GM12878 (cell line): ENCODE results near the gene ZPBP. TPM values are rescaled to one million over a fixed set of nuclear protein-coding genes. Genes with fewer than 3 reads are reported as not detected.
"Not testable (repeated sequence)": the region's sequence is repeated elsewhere in the genome, so short reads cannot be mapped to it uniquely, and the experiment has no call there.

Experiments
- ATAC-seq: fragments of 200-7000 bp; cut with Tn5 transposase; 3 replicates; pipeline ENCODE4 v1.9.1; 2020; ENCODE audit warnings: mild to moderate bottlenecking, moderate library complexity
- BruUV-seq: library from RNA; stranded (reverse); fragments of 400-500 nt; replicated peaks from 2 replicates; lab custom pipeline; 2021; lab: Mats Ljungman, UMichigan
- CTCF ChIA-PET: fragments of 300-600 bp; sonication (Branson Sonifier 250); formaldehyde crosslinking; extraction: SDS; loops from one replicate; lab custom pipeline; 2021; ENCODE audit warnings: inconsistent platforms; lab: Yijun Ruan, JAX
- POLR2A ChIA-PET: fragments of 350-600 bp; formaldehyde crosslinking; extraction: SDS; loops from one replicate; lab custom pipeline; 2021; ENCODE audit warnings: inconsistent platforms; lab: Charles Lee
- RAD21 ChIA-PET: fragments of 300-600 bp; sonication (Branson Sonifier 250); formaldehyde crosslinking; loops from one replicate; lab custom pipeline; 2023; ENCODE audit warnings: antibody characterized with exemption; ENCODE audit not compliant: unreplicated experiment; lab: Charles Lee
- SMC1A ChIA-PET: fragments of 300-600 bp; sonication (Branson Sonifier 250); formaldehyde crosslinking; loops from one replicate; lab custom pipeline; 2023; ENCODE audit not compliant: unreplicated experiment, uncharacterized antibody; lab: Charles Lee
- DNase-seq: peaks from one replicate; pipeline ENCODE4 v3.0.0-alpha.2; 2011; ENCODE audit warnings: low read depth, low spot score
- FAIRE-seq: peaks from 3 replicates; lab custom pipeline; 2011; peaks lifted over from hg19 to GRCh38; lab: Jason Lieb, UNC
- H2AFZ ChIP-seq: 2 replicates; pipeline ENCODE4 v1.6.0; 2011; ENCODE audit warnings: low read depth, low read length, control low read depth; ENCODE audit not compliant: control insufficient read depth
- H3K27ac ChIP-seq: 2 replicates; pipeline ENCODE4 v1.5.1; 2011; ENCODE audit warnings: control low read depth; ENCODE audit not compliant: control insufficient read depth, insufficient read depth
- H3K27me3 ChIP-seq, 2 experiments: replicated peaks in 1 of 2; 2 replicates each; pipeline versions ENCODE4 v1.6.0 to v1.6.1; 2011; ENCODE audit warnings: low read length in 1 of 2; ENCODE audit not compliant: control insufficient read depth in 2 of 2, insufficient read depth in 2 of 2
- H3K36me3 ChIP-seq, 2 experiments: 2 replicates each; pipeline ENCODE4 v1.5.1; 2011; ENCODE audit warnings: low read length in 1 of 2; ENCODE audit not compliant: control insufficient read depth in 2 of 2, insufficient read depth in 2 of 2
- H3K4me1 ChIP-seq: 2 replicates; pipeline ENCODE4 v1.6.1; 2011; ENCODE audit warnings: mild to moderate bottlenecking, low read length, moderate library complexity, mixed read lengths; ENCODE audit not compliant: control insufficient read depth, insufficient read depth
- H3K4me2 ChIP-seq: 2 replicates; pipeline ENCODE4 v1.6.0; 2011; ENCODE audit warnings: control low read depth; ENCODE audit not compliant: control insufficient read depth, insufficient read depth
- H3K4me3 ChIP-seq: fragments of 200-600 bp; sonication (generic); 2 replicates; pipeline ENCODE4 v1.5.1; 2016
- H3K79me2 ChIP-seq: 2 replicates; pipeline ENCODE4 v1.6.0; 2011; ENCODE audit warnings: low read length; ENCODE audit not compliant: control insufficient read depth, insufficient read depth
- H3K9ac ChIP-seq: 2 replicates; pipeline ENCODE4 v1.8.0; 2011; ENCODE audit warnings: low read length, control low read depth, mixed read lengths; ENCODE audit not compliant: control insufficient read depth, insufficient read depth
- H3K9me3 ChIP-seq: replicated peaks from 3 replicates; pipeline ENCODE4 v1.5.1; 2011; ENCODE audit warnings: mild to moderate bottlenecking, low read length; ENCODE audit not compliant: control insufficient read depth, insufficient read depth
- H4K20me1 ChIP-seq: 2 replicates; pipeline ENCODE4 v1.6.0; 2011; ENCODE audit not compliant: control insufficient read depth, insufficient read depth
- BRCA1 ChIP-seq: IDR thresholded peaks from 2 replicates; pipeline ENCODE4 v1.6.1; 2011; ENCODE audit warnings: low read depth, low read length, improper control_type of control experiment
- EED ChIP-seq: sonication (generic); IDR thresholded peaks from 2 replicates; pipeline ENCODE4 v1.6.1; 2016; ENCODE audit warnings: antibody characterized with exemption, low read depth
- ESRRA ChIP-seq: IDR thresholded peaks from 2 replicates; pipeline ENCODE4 v1.6.1; 2012; ENCODE audit warnings: mild to moderate bottlenecking, low read length, improper control_type of control experiment
- EZH2 ChIP-seq: IDR thresholded peaks from 2 replicates; pipeline ENCODE4 v1.6.1; 2012; ENCODE audit warnings: low read depth, mild to moderate bottlenecking, control low read depth, inconsistent platforms, low read length, borderline replicate concordance; ENCODE audit not compliant: control insufficient read depth
- MTA3 ChIP-seq: IDR thresholded peaks from 2 replicates; pipeline ENCODE4 v1.6.1; 2012; ENCODE audit warnings: low read length, inconsistent platforms, borderline replicate concordance
- NFYB ChIP-seq: IDR thresholded peaks from 2 replicates; pipeline ENCODE4 v1.6.1; 2011; ENCODE audit warnings: low read depth, mild to moderate bottlenecking, low read length, improper control_type of control experiment, moderate library complexity; ENCODE audit not compliant: insufficient read depth
- WGBS: methylation state at CpG from one replicate; pipeline ENCODE4 v1.1.6; 2016; ENCODE audit warnings: low lambda C conversion rate; ENCODE audit not compliant: insufficient replicate concordance, insufficient coverage; ENCODE audit errors: missing lambda C conversion rate; 5-methylcytosine and 5-hydroxymethylcytosine counted together
- in situ Hi-C: fragments of 300-500 bp; cut with MboI; formaldehyde crosslinking; loops from 9 replicates; pipeline ENCODE4 v1.14.3; 2018; ENCODE audit warnings: mixed read lengths
- intact Hi-C: fragments of 100-400 bp; cut with micrococcal nuclease; formaldehyde crosslinking; loops from one replicate; pipeline ENCODE4 v1.14.2; 2022; ENCODE audit not compliant: unreplicated experiment
- polyA plus RNA-seq, 11 experiments: library from polyadenylated mRNA; depleted of rRNA in 4 of 11; unstranded in 6 of 11; stranded (reverse) in 5 of 11; fragments of >200 nt; fragmentation: Nextera tagmentation in 4 of 11; fragmentation: Illumina TruSeq in 1 of 11; extraction: Ambion mirVana in 4 of 11; extraction: Trizol in 1 of 11; gene quantifications; 1 replicate in 1 of 11; 2 replicates in 10 of 11; pipeline versions ENCODE4 v1.2.1 to v1.2.3, GENCODE V29; 2011 to 2016; ENCODE audit warnings: inconsistent platforms in 2 of 11, missing spikeins in 2 of 11, low read depth in 1 of 11
- total RNA-seq, 4 experiments: library from RNA; depleted of rRNA in 3 of 4; stranded (reverse); fragments of >200 nt in 3 of 4; fragmentation: Illumina TruSeq in 1 of 4; extraction: Trizol in 1 of 4; gene quantifications; 2 replicates each; pipeline versions ENCODE4 v1.2.1 to v1.2.3, GENCODE V29; 2013 to 2021
- TF ChIP-seq, protein P1 (sequence below): IDR thresholded peaks from 2 replicates; pipeline ENCODE4 v1.6.1; 2012; ENCODE audit warnings: low read length, inconsistent platforms
- TF ChIP-seq, protein P2 (sequence below): fragments of 150-350 bp; IDR thresholded peaks from 2 replicates; pipeline ENCODE4 v1.6.1; 2014; ENCODE audit warnings: mild to moderate bottlenecking, low read depth, low read length
- TF ChIP-seq, protein P3 (sequence below): IDR thresholded peaks from 2 replicates; pipeline ENCODE4 v1.6.1; 2011; ENCODE audit warnings: mild to moderate bottlenecking, low read depth, low read length, moderate library complexity; ENCODE audit not compliant: insufficient replicate concordance

ZPBP gene
- total and polyA plus RNA-seq, 10 of the 15 experiments (the other 5 are each of a cell fraction or from before 2014, with no cell fraction given): not detected

DNA sequence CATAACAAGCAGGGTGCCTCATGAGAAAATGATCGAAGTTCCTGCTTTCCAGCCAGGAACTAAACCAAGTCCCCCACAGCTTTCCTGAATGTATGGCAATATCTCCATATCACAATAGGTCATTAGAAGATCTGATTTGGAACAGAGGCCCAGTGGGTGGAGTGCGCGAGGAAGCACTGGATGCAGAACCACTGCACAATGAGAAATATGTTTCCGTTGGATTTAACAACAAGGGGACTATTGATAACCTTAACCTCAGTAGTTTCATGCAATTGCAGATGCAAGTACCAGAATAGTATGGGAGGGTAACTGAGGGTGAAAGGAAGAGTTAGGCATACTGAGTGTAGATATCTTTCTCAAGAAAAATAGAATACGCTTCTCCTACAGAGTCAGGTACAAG is 45.3 kb downstream of the ZPBP start (continued):
- TF ChIP-seq, protein P1, sequence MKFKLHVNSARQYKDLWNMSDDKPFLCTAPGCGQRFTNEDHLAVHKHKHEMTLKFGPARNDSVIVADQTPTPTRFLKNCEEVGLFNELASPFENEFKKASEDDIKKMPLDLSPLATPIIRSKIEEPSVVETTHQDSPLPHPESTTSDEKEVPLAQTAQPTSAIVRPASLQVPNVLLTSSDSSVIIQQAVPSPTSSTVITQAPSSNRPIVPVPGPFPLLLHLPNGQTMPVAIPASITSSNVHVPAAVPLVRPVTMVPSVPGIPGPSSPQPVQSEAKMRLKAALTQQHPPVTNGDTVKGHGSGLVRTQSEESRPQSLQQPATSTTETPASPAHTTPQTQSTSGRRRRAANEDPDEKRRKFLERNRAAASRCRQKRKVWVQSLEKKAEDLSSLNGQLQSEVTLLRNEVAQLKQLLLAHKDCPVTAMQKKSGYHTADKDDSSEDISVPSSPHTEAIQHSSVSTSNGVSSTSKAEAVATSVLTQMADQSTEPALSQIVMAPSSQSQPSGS: no peak
- TF ChIP-seq BRCA1: no peak

DNA sequence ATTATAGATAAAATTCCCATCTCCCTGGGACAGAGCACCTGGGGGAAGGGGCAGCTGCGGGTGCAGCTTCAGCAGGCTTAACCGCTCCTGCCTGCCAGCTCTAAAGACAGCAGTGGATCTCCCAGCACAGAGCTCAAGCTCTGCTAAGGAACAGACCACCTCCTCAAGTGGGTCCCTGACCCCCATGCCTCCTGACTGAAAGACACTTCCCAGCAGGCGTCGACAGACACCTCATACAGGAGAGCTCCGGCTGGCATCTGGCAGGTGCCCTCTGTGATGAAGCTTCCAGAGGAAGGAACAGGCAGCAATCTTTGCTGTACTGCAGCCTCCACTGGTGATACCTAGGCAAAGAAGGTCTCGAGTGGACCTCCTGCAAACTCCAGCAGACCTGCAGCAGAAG is 51.9 kb downstream of the ZPBP start:
- H3K36me3 ChIP-seq, H3K9ac ChIP-seq, H3K27ac ChIP-seq, H4K20me1 ChIP-seq, H3K4me2 ChIP-seq, H3K79me2 ChIP-seq, BruUV-seq, ATAC-seq, H2AFZ ChIP-seq, RAD21 ChIA-PET, intact Hi-C loops, DNase-seq, in situ Hi-C loops, POLR2A ChIA-PET, H3K9me3 ChIP-seq, H3K4me1 ChIP-seq, H3K4me3 ChIP-seq, FAIRE-seq, SMC1A ChIA-PET, H3K27me3 ChIP-seq: not testable (repeated sequence)
- WGBS: 38% methylated on average over 6 of the region's 6 CpGs
- CTCF ChIA-PET: interaction anchor here (0.9 kb wide), 1 partner anchor 52 kb away, joined by 3 read pairs; no protein-coding TSS in a partner anchor

DNA sequence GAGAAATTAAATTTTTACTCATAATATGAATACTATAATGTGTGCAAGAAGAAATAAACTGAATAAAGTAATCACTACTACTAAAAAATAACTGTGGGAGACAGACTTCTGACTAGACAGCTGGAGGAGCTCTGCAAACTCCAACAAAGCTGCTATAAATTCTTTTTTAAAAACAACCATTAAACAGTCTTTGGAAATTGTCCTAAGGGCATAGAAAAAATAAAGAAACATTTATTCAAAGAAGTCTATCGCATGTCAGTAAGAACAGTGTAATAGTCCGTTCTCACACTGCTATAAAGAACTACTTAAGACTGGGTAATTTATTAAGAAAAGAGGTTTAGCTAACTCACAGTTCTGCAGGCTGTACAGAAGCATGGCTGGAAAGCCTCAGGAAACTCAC is 56.0 kb downstream of the ZPBP start:
- Histone ChIP-seq H3K4me3 (no peak overlapping the region), H3K36me3 (no peaks in the 10 kb centered on the region), H3K9ac (no peak overlapping the region), H3K27me3 (no peaks in the 10 kb centered on the region), H3K79me2 (no peaks in the 10 kb centered on the region), H4K20me1 (no peaks in the 10 kb centered on the region), H2AFZ (no peak overlapping the region), H3K9me3 (no peaks in the 10 kb centered on the region), H3K27ac (no peak overlapping the region), H3K4me1 (no peaks in the 10 kb centered on the region), H3K4me2 (no peak overlapping the region)
- WGBS: 65% methylated on average over 2 of the region's 2 CpGs
- ChIA-PET RAD21 (no interaction called here), CTCF (no interaction called here), SMC1A (no interaction called here), POLR2A (no interaction called here)
- intact Hi-C loops (no loop called here), in situ Hi-C loops (no loop called here)
- FAIRE-seq: no peak
- BruUV-seq: no TSS peak
- no peak for ATAC-seq
- DNase-seq: no peak
- TF ChIP-seq, protein P2, sequence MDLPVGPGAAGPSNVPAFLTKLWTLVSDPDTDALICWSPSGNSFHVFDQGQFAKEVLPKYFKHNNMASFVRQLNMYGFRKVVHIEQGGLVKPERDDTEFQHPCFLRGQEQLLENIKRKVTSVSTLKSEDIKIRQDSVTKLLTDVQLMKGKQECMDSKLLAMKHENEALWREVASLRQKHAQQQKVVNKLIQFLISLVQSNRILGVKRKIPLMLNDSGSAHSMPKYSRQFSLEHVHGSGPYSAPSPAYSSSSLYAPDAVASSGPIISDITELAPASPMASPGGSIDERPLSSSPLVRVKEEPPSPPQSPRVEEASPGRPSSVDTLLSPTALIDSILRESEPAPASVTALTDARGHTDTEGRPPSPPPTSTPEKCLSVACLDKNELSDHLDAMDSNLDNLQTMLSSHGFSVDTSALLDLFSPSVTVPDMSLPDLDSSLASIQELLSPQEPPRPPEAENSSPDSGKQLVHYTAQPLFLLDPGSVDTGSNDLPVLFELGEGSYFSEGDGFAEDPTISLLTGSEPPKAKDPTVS: no peak
- no peak for TF ChIP-seq MTA3
- TF ChIP-seq EZH2: no peak
- TF ChIP-seq NFYB: no peak
- TF ChIP-seq, protein P3, sequence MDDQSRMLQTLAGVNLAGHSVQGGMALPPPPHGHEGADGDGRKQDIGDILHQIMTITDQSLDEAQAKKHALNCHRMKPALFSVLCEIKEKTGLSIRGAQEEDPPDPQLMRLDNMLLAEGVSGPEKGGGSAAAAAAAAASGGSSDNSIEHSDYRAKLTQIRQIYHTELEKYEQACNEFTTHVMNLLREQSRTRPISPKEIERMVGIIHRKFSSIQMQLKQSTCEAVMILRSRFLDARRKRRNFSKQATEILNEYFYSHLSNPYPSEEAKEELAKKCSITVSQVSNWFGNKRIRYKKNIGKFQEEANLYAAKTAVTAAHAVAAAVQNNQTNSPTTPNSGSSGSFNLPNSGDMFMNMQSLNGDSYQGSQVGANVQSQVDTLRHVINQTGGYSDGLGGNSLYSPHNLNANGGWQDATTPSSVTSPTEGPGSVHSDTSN: no peak
- TF ChIP-seq ESRRA: no peak
- no peak for TF ChIP-seq EED
- TF ChIP-seq, protein P1: no peak
